HCT116 (cell line): ENCODE results near the gene KIAA1755. TPM values are rescaled to one million over a fixed set of nuclear protein-coding genes. Genes with fewer than 3 reads are reported as not detected.

Source experiments
- ATAC-seq: fragments of 200-7000 bp; cut with Tn5 transposase; 2 replicates; pipeline ENCODE4 v1.9.1; 2020; ENCODE audit warnings: mild to moderate bottlenecking, moderate library complexity
- BruUV-seq: library from RNA; stranded (reverse); fragments of 400-500 nt; replicated peaks from 2 replicates; lab custom pipeline; 2021; lab: Mats Ljungman, UMichigan
- CTCF ChIA-PET: fragments of 300-600 bp; sonication (Branson Sonifier 250); formaldehyde crosslinking; loops from one replicate; lab custom pipeline; 2021; ENCODE audit warnings: antibody characterized with exemption; lab: Charles Lee
- POLR2A ChIA-PET: fragments of 300-600, 350-600 bp; sonication (Branson Sonifier 250); formaldehyde crosslinking; loops from one replicate; lab custom pipeline; 2021; ENCODE audit warnings: antibody characterized with exemption; lab: Charles Lee
- RAD21 ChIA-PET, 2 experiments: fragments of 300-600 bp; sonication (Branson Sonifier 250); formaldehyde crosslinking; loops; one replicate each; lab custom pipeline; 2023; ENCODE audit warnings: low total read pairs in 2 of 2; ENCODE audit not compliant: uncharacterized antibody in 2 of 2, unreplicated experiment in 2 of 2, low non-redundant PET in 1 of 2; lab: Charles Lee
- DNase-seq: peaks from one replicate; pipeline ENCODE4 v3.0.0-alpha.2; 2010; ENCODE audit warnings: low read depth, low spot score
- H2AFZ ChIP-seq: fragments of 200-600 bp; shearing (Covaris generic), sonication (generic); 2 replicates; pipeline ENCODE4 v1.6.1; 2017; ENCODE audit warnings: low read depth, mixed run types, mixed read lengths, antibody characterized with exemption, low read length; ENCODE audit not compliant: poor library complexity, severe bottlenecking
- H3K27ac ChIP-seq: 2 replicates; pipeline ENCODE4 v1.5.1; 2012; ENCODE audit warnings: low read depth, low read length
- H3K27me3 ChIP-seq: fragments of 200-600 bp; sonication (generic); 2 replicates; pipeline ENCODE4 v1.6.1; 2016; ENCODE audit warnings: mixed run types, low read length, mixed read lengths; ENCODE audit not compliant: insufficient read depth
- H3K36me3 ChIP-seq, 2 experiments: fragments of 200-500 bp in 1 of 2; fragments of 200-600 bp in 1 of 2; sonication (Bioruptor generic) in 1 of 2; sonication (generic) in 1 of 2; 2 replicates each; pipeline versions ENCODE4 v1.5.1 to v1.6.1; 2014 to 2016; ENCODE audit warnings: low read length in 2 of 2, inconsistent platforms in 1 of 2, mixed read lengths in 1 of 2, mixed run types in 1 of 2; ENCODE audit not compliant: insufficient read depth in 2 of 2, control insufficient read depth in 1 of 2
- H3K4me1 ChIP-seq, 2 experiments: fragments of 200-600 bp in 1 of 2; sonication (generic) in 1 of 2; 2 replicates each; pipeline versions ENCODE4 v1.5.1 to v1.6.1; 2012 to 2017; ENCODE audit warnings: low read length in 2 of 2, inconsistent platforms in 1 of 2, mild to moderate bottlenecking in 1 of 2, mixed read lengths in 1 of 2, mixed run types in 1 of 2, moderate library complexity in 1 of 2; ENCODE audit not compliant: insufficient read depth in 2 of 2, control insufficient read depth in 1 of 2
- H3K4me2 ChIP-seq: fragments of 200-600 bp; sonication (generic); 2 replicates; pipeline ENCODE4 v1.6.1; 2017; ENCODE audit warnings: mixed run types, low read length, mixed read lengths
- H3K4me3 ChIP-seq, 2 experiments: fragments of 200-600 bp in 1 of 2; sonication (generic) in 1 of 2; replicated peaks in 1 of 2; 2 replicates each; pipeline ENCODE4 v1.5.1; 2011 to 2016; ENCODE audit warnings: low read length in 2 of 2, control low read depth in 1 of 2, low read depth in 1 of 2, mild to moderate bottlenecking in 1 of 2, mixed read lengths in 1 of 2, mixed run types in 1 of 2
- H3K79me2 ChIP-seq: fragments of 200-600 bp; sonication (generic); 2 replicates; pipeline ENCODE4 v1.6.1; 2017; ENCODE audit warnings: mild to moderate bottlenecking, mixed run types, low read length, moderate library complexity, mixed read lengths; ENCODE audit not compliant: insufficient read depth
- H3K9ac ChIP-seq: fragments of 200-600 bp; sonication (generic); 2 replicates; pipeline ENCODE4 v1.6.1; 2016; ENCODE audit warnings: low read length, mixed read lengths
- H3K9me2 ChIP-seq: fragments of 200-600 bp; sonication (generic), shearing (Covaris generic); 2 replicates; pipeline ENCODE4 v1.6.1; 2017; ENCODE audit warnings: mixed run types, mild to moderate bottlenecking, moderate library complexity; ENCODE audit not compliant: insufficient read depth
- H3K9me3 ChIP-seq, 2 experiments: fragments of 200-500 bp in 1 of 2; fragments of 200-600 bp in 1 of 2; sonication (Bioruptor generic) in 1 of 2; sonication (generic) in 1 of 2; 2 replicates each; pipeline ENCODE4 v1.6.1; 2014 to 2017; ENCODE audit warnings: low read length in 2 of 2, mixed read lengths in 2 of 2, inconsistent platforms in 1 of 2, low read depth in 1 of 2, mild to moderate bottlenecking in 1 of 2, mixed run types in 1 of 2, moderate library complexity in 1 of 2; ENCODE audit not compliant: control insufficient read depth in 1 of 2, insufficient read depth in 1 of 2
- H4K20me1 ChIP-seq: fragments of 200-600 bp; sonication (generic), shearing (Covaris generic); 2 replicates; pipeline ENCODE4 v1.6.1; 2017; ENCODE audit warnings: mixed run types, mild to moderate bottlenecking, moderate library complexity; ENCODE audit not compliant: insufficient read depth
- CBX3 ChIP-seq: IDR thresholded peaks from 2 replicates; pipeline ENCODE4 v1.6.1; 2012; ENCODE audit warnings: low read depth
- CEBPB ChIP-seq: IDR thresholded peaks from 2 replicates; pipeline ENCODE4 v1.6.1; 2012; ENCODE audit warnings: low read depth
- EGR1 ChIP-seq: IDR thresholded peaks from 2 replicates; pipeline ENCODE4 v1.6.1; 2012; ENCODE audit warnings: low read depth
- EZH2 ChIP-seq: fragments of 200-600 bp; sonication (generic); IDR thresholded peaks from 2 replicates; pipeline ENCODE4 v1.6.1; 2017; ENCODE audit warnings: antibody characterized with exemption, mixed run types
- EZH2phosphoT487 ChIP-seq: fragments of 200-600 bp; IDR thresholded peaks from 2 replicates; pipeline ENCODE4 v1.6.1; 2018; ENCODE audit warnings: antibody characterized with exemption, borderline replicate concordance
- FOSL1 ChIP-seq: IDR thresholded peaks from 2 replicates; pipeline ENCODE4 v1.6.1; 2012; ENCODE audit warnings: low read depth
- JUND ChIP-seq: IDR thresholded peaks from 2 replicates; pipeline ENCODE4 v1.6.1; 2012
- POLR2A ChIP-seq: IDR thresholded peaks from 2 replicates; pipeline ENCODE4 v1.7.0; 2011; ENCODE audit warnings: borderline replicate concordance; ENCODE audit not compliant: insufficient read depth, insufficient read length; ENCODE audit errors: extremely low read depth
- POLR2AphosphoS5 ChIP-seq: IDR thresholded peaks from 2 replicates; pipeline ENCODE4 v1.6.1; 2011; ENCODE audit warnings: mild to moderate bottlenecking, low read depth, low read length, moderate library complexity
- REST ChIP-seq: IDR thresholded peaks from 2 replicates; pipeline ENCODE4 v1.6.1; 2012; ENCODE audit warnings: low read depth
- SIN3A ChIP-seq: IDR thresholded peaks from 2 replicates; pipeline ENCODE4 v1.6.1; 2012; ENCODE audit warnings: low read depth
- SP1 ChIP-seq: IDR thresholded peaks from 2 replicates; pipeline ENCODE4 v1.6.1; 2012; ENCODE audit warnings: low read depth
- SRF ChIP-seq: IDR thresholded peaks from 2 replicates; pipeline ENCODE4 v1.6.1; 2012; ENCODE audit warnings: low read depth
- YY1 ChIP-seq: IDR thresholded peaks from 2 replicates; pipeline ENCODE4 v1.6.1; 2011; ENCODE audit warnings: low read length, low read depth, moderate library complexity, mild to moderate bottlenecking; ENCODE audit not compliant: insufficient replicate concordance; ENCODE audit errors: extremely low read depth
- ZFX ChIP-seq: fragments of 450-650 bp; IDR thresholded peaks from 2 replicates; pipeline ENCODE4 v1.6.1; 2017
- ZNF274 ChIP-seq: fragments of 200-500 bp; sonication (Bioruptor generic); IDR thresholded peaks from 2 replicates; pipeline ENCODE4 v1.6.1; 2014; ENCODE audit warnings: mild to moderate bottlenecking, low read depth, low read length, inconsistent platforms
- intact Hi-C: fragments of 100-400 bp; cut with micrococcal nuclease; formaldehyde crosslinking; loops from 2 replicates; pipeline ENCODE4 v1.10.0; 2022
- total RNA-seq: library from RNA; stranded (reverse); gene quantifications from one replicate; pipeline ENCODE4 v1.2.1, GENCODE V29; 2021; ENCODE audit not compliant: unreplicated experiment
- TF ChIP-seq, protein P1 (sequence below): IDR thresholded peaks from 2 replicates; pipeline ENCODE4 v1.6.1; 2011; ENCODE audit warnings: mild to moderate bottlenecking, low read length, moderate library complexity; ENCODE audit not compliant: insufficient replicate concordance; ENCODE audit errors: extremely low read depth
- TF ChIP-seq, protein P2 (sequence below): IDR thresholded peaks from 2 replicates; pipeline ENCODE4 v1.6.1; 2012
- TF ChIP-seq, protein P3 (sequence below): IDR thresholded peaks from 2 replicates; pipeline ENCODE4 v1.6.1; 2012

KIAA1755 gene
- total RNA-seq, 1 experiment from 2014 or later, result not detected

DNA sequence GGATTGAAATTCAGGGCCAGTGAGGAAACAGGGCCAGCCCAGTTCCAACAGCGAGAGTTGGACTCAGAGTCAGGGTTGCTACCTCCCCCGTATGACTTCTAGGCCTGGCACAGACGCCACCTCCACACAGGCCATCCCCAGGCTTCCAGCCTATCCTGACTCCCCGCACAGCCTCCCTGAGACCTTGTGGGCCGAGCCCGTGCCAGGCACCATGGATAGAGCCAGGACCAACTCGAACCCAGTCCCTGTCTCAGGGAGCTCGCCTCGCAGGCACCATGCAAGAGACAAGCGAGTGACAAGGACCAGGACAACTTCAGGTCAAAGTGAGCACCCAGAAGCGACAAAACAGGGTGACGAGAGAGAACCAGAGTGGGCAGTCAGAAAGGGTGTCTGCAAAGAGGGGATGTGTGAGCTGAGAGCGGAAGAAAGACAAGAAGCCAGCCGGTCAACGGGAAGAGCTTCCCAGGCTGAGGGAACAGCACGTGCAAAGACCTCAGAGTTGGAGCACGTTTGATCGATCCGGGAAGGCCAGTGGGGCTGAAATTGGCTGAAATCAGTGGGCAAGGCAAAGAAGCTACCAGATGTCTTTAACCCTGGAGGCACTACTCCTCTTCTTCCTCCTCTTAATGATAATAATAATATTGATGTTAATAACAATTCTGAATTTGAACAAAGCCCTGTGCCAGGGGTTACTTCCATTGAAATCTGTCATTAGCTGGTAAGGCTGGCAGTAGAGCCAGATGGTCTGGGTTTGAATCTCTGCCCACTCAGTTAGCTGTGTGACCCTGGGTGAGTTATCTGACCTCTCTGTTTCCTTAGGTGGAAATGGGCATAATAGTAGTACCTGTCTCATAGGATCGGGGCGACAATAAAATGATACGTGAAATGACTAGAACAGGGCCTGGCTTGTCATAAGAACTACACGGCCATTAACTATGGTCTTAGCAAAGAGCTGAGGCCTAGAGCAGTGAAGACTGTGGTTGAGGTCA, 45.0 kb downstream of the KIAA1755 start:
- Histone ChIP-seq H3K27ac (no peak overlapping the region), H3K4me3 (no peak overlapping the region), H2AFZ (no peak overlapping the region), H3K79me2 (no peaks in the 10 kb centered on the region), H3K9ac (no peak overlapping the region), H3K36me3 (no peaks in the 10 kb centered on the region), H3K9me3 (no peaks in the 10 kb centered on the region), H3K27me3 (no peaks in the 10 kb centered on the region), H3K4me1 (peaks cover 8 to 29% of the 10 kb centered on the region in 2 experiments), H4K20me1 (no peaks in the 10 kb centered on the region), H3K9me2 (no peaks in the 10 kb centered on the region), H3K4me2 (no peak overlapping the region)
- ATAC-seq, result no peak
- ChIA-PET RAD21 (interaction anchor here in 1 of 2 experiments (0.9 kb wide), 1 partner anchor 158 kb away, joined by 4 read pairs; no protein-coding TSS in a partner anchor), CTCF (interaction anchor here (1.7 kb wide), 1 partner anchor 10 kb away, joined by 5 read pairs; no protein-coding TSS in a partner anchor), POLR2A (no interaction called here)
- intact Hi-C loops, result no loop called here
- no peak for DNase-seq
- no TSS peak for BruUV-seq
- TF ChIP-seq, protein P1, sequence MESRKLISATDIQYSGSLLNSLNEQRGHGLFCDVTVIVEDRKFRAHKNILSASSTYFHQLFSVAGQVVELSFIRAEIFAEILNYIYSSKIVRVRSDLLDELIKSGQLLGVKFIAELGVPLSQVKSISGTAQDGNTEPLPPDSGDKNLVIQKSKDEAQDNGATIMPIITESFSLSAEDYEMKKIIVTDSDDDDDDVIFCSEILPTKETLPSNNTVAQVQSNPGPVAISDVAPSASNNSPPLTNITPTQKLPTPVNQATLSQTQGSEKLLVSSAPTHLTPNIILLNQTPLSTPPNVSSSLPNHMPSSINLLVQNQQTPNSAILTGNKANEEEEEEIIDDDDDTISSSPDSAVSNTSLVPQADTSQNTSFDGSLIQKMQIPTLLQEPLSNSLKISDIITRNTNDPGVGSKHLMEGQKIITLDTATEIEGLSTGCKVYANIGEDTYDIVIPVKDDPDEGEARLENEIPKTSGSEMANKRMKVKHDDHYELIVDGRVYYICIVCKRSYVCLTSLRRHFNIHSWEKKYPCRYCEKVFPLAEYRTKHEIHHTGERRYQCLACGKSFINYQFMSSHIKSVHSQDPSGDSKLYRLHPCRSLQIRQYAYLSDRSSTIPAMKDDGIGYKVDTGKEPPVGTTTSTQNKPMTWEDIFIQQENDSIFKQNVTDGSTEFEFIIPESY, result no peak
- TF ChIP-seq JUND (no peak), EZH2phosphoT487 (no peak), REST (no peak), CBX3 (no peak), ZNF274 (no peak), YY1 (no peak), SRF (no peak), POLR2A (no peak), CEBPB (no peak), ZFX (no peak), EGR1 (no peak), POLR2AphosphoS5 (no peak), FOSL1 (no peak), SIN3A (no peak), SP1 (no peak), EZH2 (no peak)
- TF ChIP-seq, protein P2, sequence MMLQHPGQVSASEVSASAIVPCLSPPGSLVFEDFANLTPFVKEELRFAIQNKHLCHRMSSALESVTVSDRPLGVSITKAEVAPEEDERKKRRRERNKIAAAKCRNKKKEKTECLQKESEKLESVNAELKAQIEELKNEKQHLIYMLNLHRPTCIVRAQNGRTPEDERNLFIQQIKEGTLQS, result no peak
- TF ChIP-seq, protein P3, sequence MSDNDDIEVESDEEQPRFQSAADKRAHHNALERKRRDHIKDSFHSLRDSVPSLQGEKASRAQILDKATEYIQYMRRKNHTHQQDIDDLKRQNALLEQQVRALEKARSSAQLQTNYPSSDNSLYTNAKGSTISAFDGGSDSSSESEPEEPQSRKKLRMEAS, result no peak
